K562 treated with DMSO at 1 percent for 24 hours (cell line): ENCODE data around the gene HPCAL1. TPM values are rescaled to one million over a fixed set of nuclear protein-coding genes. Genes with fewer than 3 reads are reported as not detected.

Source experiments
- total RNA-seq: library from RNA; unstranded; fragments of 300-600 nt; gene quantifications from 2 replicates; pipeline ENCODE4 v1.2.3, GENCODE V29; 2022; ENCODE audit warnings: low read depth; ENCODE audit not compliant: insufficient read depth

Gene HPCAL1
- 188 and 204 TPM in 2 replicates for total RNA-seq

GRCh38 chr2:10302479-10303180 is at the start of gene HPCAL1:
HPCAL1 (plus strand) TSS chr2:10302904; CDS start chr2:10419758, 116,854 bp downstream.

GRCh38 chr2:10447895-10448575 is 145.3 kb downstream of the HPCAL1 start, which contains the start of gene ODC1:
ODC1 (minus strand) TSS chr2:10448327; CDS start chr2:10445032, 3,295 bp downstream.

Other genes with a start within 250 kb of the HPCAL1 start
- gene CYS1, start 222.5 kb upstream of the HPCAL1 start, total RNA-seq, result not detected in 2 replicates
- gene RRM2, start 180.2 kb upstream of the HPCAL1 start, total RNA-seq, result 113 and 119 TPM in 2 replicates
- 68.6 and 79.7 TPM in 2 replicates for gene ODC1, start 145.4 kb downstream of the HPCAL1 start, total RNA-seq